Mesothelial cell of epicardium (in vitro differentiated cells): Measurements from ENCODE around the gene RXRA. TPM values are rescaled to one million over a fixed set of nuclear protein-coding genes. Genes with fewer than 3 reads are reported as not detected.
A peak's percentile ranks its signal among the peaks of the same experiment; 100 is the strongest.

Source experiments
- DNase-seq, 2 experiments: peaks; one replicate each; pipeline ENCODE4 v3.0.0; 2021; ENCODE audit warnings: low spot score in 2 of 2; ENCODE audit not compliant: unreplicated experiment in 2 of 2
- H3K27ac Mint-ChIP-seq: 2 replicates; pipeline ENCODE4 v1.8.0; 2021; ENCODE audit warnings: mixed read lengths
- H3K27me3 Mint-ChIP-seq: 2 replicates; pipeline ENCODE4 v1.8.0; 2021; ENCODE audit warnings: low read depth, mixed read lengths
- H3K36me3 Mint-ChIP-seq: 2 replicates; pipeline ENCODE4 v1.8.0; 2021; ENCODE audit warnings: mixed read lengths
- H3K4me1 Mint-ChIP-seq: 2 replicates; pipeline ENCODE4 v1.8.0; 2021; ENCODE audit warnings: mixed read lengths
- H3K4me3 Mint-ChIP-seq: 2 replicates; pipeline ENCODE4 v1.8.0; 2021; ENCODE audit warnings: mild to moderate bottlenecking, moderate library complexity, mixed read lengths
- H3K9me3 Mint-ChIP-seq: 2 replicates; pipeline ENCODE4 v1.8.0; 2021; ENCODE audit warnings: mixed read lengths
- CTCF ChIP-seq: fragments of 200-600 bp; sonication (generic); IDR thresholded peaks from one replicate; pipeline ENCODE4 v1.5.0; 2021; ENCODE audit warnings: antibody characterized with exemption; ENCODE audit not compliant: unreplicated experiment
- total RNA-seq: library from RNA; stranded (reverse); gene quantifications from 3 replicates; pipeline ENCODE4 v1.2.1, GENCODE V29; 2021

The RXRA gene
- total RNA-seq, 1 donor from 2014 or later: 45.0 TPM

GRCh38 chr9:134395737-134396257 lies 69.5 kb downstream of the RXRA start:
- no peak for DNase-seq
- TF ChIP-seq CTCF: no peak
- Mint-ChIP-seq H3K4me1 (peaks cover 2% of the 10 kb centered on the region), H3K9me3 (no peaks in the 10 kb centered on the region), H3K4me3 (no peak overlapping the region), H3K27ac (no peak overlapping the region), H3K36me3 (no peaks in the 10 kb centered on the region), H3K27me3 (no peaks in the 10 kb centered on the region)

- TF ChIP-seq CTCF: no peak
- H3K4me1 Mint-ChIP-seq: no peaks in the 10 kb centered on the region
- H3K36me3 Mint-ChIP-seq: no peaks in the 10 kb centered on the region
- no peak overlapping the region for H3K4me3 Mint-ChIP-seq
- H3K27ac Mint-ChIP-seq: no peak overlapping the region
- DNase-seq: no peak
- H3K9me3 Mint-ChIP-seq: no peaks in the 10 kb centered on the region
- no peaks in the 10 kb centered on the region for H3K27me3 Mint-ChIP-seq
These were observed 70.0 kb downstream of the RXRA start for GRCh38 chr9:134396258-134396742.

- no peak overlapping the region for H3K4me3 Mint-ChIP-seq
- no peaks in the 10 kb centered on the region for H3K27me3 Mint-ChIP-seq
- no peak for TF ChIP-seq CTCF
- no peaks in the 10 kb centered on the region for H3K36me3 Mint-ChIP-seq
- no peak for DNase-seq
- no peaks in the 10 kb centered on the region for H3K9me3 Mint-ChIP-seq
- no peaks in the 10 kb centered on the region for H3K4me1 Mint-ChIP-seq
- H3K27ac Mint-ChIP-seq: no peak overlapping the region
These were observed 70.6 kb downstream of the RXRA start for GRCh38 chr9:134396825-134397224.

- Mint-ChIP-seq H3K4me3 (no peak overlapping the region), H3K9me3 (no peaks in the 10 kb centered on the region), H3K27me3 (no peaks in the 10 kb centered on the region), H3K36me3 (no peaks in the 10 kb centered on the region), H3K27ac (no peak overlapping the region), H3K4me1 (peaks cover 3% of the 10 kb centered on the region)
- no peak for TF ChIP-seq CTCF
- no peak for DNase-seq
These were observed 72.5 kb downstream of the RXRA start for GRCh38 chr9:134398756-134399155.

- H3K4me1 Mint-ChIP-seq: peaks cover 11% of the 10 kb centered on the region
- no peaks in the 10 kb centered on the region for H3K36me3 Mint-ChIP-seq
- TF ChIP-seq CTCF: peak; percentile 74
- H3K4me3 Mint-ChIP-seq: no peak overlapping the region
- no peaks in the 10 kb centered on the region for H3K9me3 Mint-ChIP-seq
- H3K27ac Mint-ChIP-seq: no peak overlapping the region
- H3K27me3 Mint-ChIP-seq: no peaks in the 10 kb centered on the region
- DNase-seq: no peak
These were observed 73.3 kb downstream of the RXRA start for GRCh38 chr9:134399435-134400056.

GRCh38 chr9:134400283-134400682 lies 74.0 kb downstream of the RXRA start:
- Mint-ChIP-seq H3K27ac (no peak overlapping the region), H3K4me3 (no peak overlapping the region), H3K36me3 (no peaks in the 10 kb centered on the region), H3K9me3 (no peaks in the 10 kb centered on the region), H3K27me3 (no peaks in the 10 kb centered on the region), H3K4me1 (peaks cover 14% of the 10 kb centered on the region)
- no peak for DNase-seq
- no peak for TF ChIP-seq CTCF
